A673 (cell line): ENCODE measurements around the gene P4HTM. TPM values are rescaled to one million over a fixed set of nuclear protein-coding genes. Genes with fewer than 3 reads are reported as not detected.

Experiments used
- BruUV-seq: library from RNA; stranded (reverse); fragments of 400-500 nt; replicated peaks from 2 replicates; lab custom pipeline; 2021; lab: Mats Ljungman, UMichigan
- CTCF ChIA-PET: fragments of 300-600 bp; sonication (Branson Sonifier 250); formaldehyde crosslinking; loops from one replicate; lab custom pipeline; 2022; ENCODE audit warnings: antibody characterized with exemption; lab: Charles Lee
- POLR2A ChIA-PET: fragments of 300-600 bp; sonication (Branson Sonifier 250); formaldehyde crosslinking; loops from one replicate; lab custom pipeline; 2022; ENCODE audit warnings: antibody characterized with exemption; ENCODE audit not compliant: low non-redundant PET; lab: Charles Lee
- DNase-seq: peaks from one replicate; pipeline ENCODE4 v3.0.0-alpha.2; 2015; ENCODE audit warnings: low spot score
- H3K27ac ChIP-seq: fragments of 200-600 bp; sonication (generic); 2 replicates; pipeline ENCODE4 v1.5.1; 2016; ENCODE audit warnings: mixed run types, low read depth, mild to moderate bottlenecking, mixed read lengths, antibody characterized with exemption, low read length; ENCODE audit not compliant: poor library complexity, severe bottlenecking
- H3K27me3 ChIP-seq: fragments of 200-600 bp; sonication (generic); replicated peaks from 2 replicates; pipeline ENCODE4 v1.6.1; 2017; ENCODE audit warnings: mixed run types, low read depth, mild to moderate bottlenecking, mixed read lengths, antibody characterized with exemption, low read length; ENCODE audit not compliant: insufficient read depth, poor library complexity
- H3K36me3 ChIP-seq: fragments of 200-600 bp; sonication (generic); 2 replicates; pipeline ENCODE4 v1.6.1; 2016; ENCODE audit warnings: mixed run types, mild to moderate bottlenecking, mixed read lengths, antibody characterized with exemption, low read length; ENCODE audit not compliant: insufficient read depth, poor library complexity, severe bottlenecking
- H3K4me1 ChIP-seq: fragments of 200-600 bp; sonication (generic); 2 replicates; pipeline ENCODE4 v1.6.1; 2017; ENCODE audit warnings: mixed run types, mild to moderate bottlenecking, mixed read lengths, antibody characterized with exemption, low read length; ENCODE audit not compliant: insufficient read depth, poor library complexity, severe bottlenecking
- H3K4me3 ChIP-seq: fragments of 200-600 bp; sonication (generic); 2 replicates; pipeline ENCODE4 v1.5.1; 2016; ENCODE audit warnings: low read depth, mixed run types, mild to moderate bottlenecking, mixed read lengths, low read length; ENCODE audit not compliant: poor library complexity, severe bottlenecking
- H3K9me3 ChIP-seq: fragments of 200-600 bp; sonication (generic); 2 replicates; pipeline ENCODE4 v1.6.1; 2016; ENCODE audit warnings: mixed run types, low read depth, mild to moderate bottlenecking, mixed read lengths, antibody characterized with exemption, low read length; ENCODE audit not compliant: poor library complexity, severe bottlenecking
- EZH2 ChIP-seq: fragments of 200-600 bp; sonication (generic); IDR thresholded peaks from 2 replicates; pipeline ENCODE4 v1.6.1; 2017; ENCODE audit warnings: borderline replicate concordance, low read depth, mild to moderate bottlenecking, mixed read lengths, antibody characterized with exemption, low read length; ENCODE audit not compliant: poor library complexity, severe bottlenecking
- intact Hi-C: fragments of 100-400 bp; cut with micrococcal nuclease; formaldehyde crosslinking; loops from one replicate; pipeline ENCODE4 v1.10.0; 2022; ENCODE audit not compliant: unreplicated experiment
- total RNA-seq: library from RNA; stranded (reverse); gene quantifications from 2 replicates; pipeline ENCODE4 v1.2.3, GENCODE V29; 2021
- TF ChIP-seq, protein P1 (sequence below): fragments of 300-800, 200-600 bp; sonication (generic); conservative IDR thresholded peaks from 2 replicates; pipeline ENCODE4 v1.5.1; 2017; ENCODE audit warnings: low read depth, mild to moderate bottlenecking, antibody characterized with exemption, low read length, moderate library complexity, mixed read lengths

P4HTM gene
- total RNA-seq, 1 experiment from 2014 or later: 14.9 TPM

DNA sequence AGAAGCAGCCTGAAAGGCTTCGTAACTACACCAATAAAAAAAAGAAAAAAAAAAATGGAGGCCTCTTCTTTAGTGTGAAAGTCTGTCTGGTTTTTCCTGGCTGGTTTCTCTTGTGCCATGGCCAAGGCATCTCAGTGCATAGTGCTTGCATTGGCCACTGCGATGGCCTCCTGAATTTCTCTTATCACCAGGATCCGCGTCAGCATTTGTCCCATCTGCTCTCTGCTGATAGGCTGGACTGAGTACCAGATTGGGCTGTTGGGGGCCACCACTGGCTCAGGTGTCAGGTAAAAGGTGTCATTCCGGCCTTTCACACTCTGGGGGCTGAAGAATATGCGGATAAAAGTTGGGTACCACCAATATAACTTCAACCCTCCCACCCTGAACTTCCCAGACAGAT lies 40.3 kb downstream of the P4HTM start:
- DNase-seq: no peak
- TF ChIP-seq, protein P1, sequence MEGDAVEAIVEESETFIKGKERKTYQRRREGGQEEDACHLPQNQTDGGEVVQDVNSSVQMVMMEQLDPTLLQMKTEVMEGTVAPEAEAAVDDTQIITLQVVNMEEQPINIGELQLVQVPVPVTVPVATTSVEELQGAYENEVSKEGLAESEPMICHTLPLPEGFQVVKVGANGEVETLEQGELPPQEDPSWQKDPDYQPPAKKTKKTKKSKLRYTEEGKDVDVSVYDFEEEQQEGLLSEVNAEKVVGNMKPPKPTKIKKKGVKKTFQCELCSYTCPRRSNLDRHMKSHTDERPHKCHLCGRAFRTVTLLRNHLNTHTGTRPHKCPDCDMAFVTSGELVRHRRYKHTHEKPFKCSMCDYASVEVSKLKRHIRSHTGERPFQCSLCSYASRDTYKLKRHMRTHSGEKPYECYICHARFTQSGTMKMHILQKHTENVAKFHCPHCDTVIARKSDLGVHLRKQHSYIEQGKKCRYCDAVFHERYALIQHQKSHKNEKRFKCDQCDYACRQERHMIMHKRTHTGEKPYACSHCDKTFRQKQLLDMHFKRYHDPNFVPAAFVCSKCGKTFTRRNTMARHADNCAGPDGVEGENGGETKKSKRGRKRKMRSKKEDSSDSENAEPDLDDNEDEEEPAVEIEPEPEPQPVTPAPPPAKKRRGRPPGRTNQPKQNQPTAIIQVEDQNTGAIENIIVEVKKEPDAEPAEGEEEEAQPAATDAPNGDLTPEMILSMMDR: no peak
- TF ChIP-seq EZH2: no peak
- BruUV-seq: no TSS peak
- no peaks in the 10 kb centered on the region for H3K9me3 ChIP-seq
- CTCF ChIA-PET: no interaction called here
- peaks cover 26% of the 10 kb centered on the region for H3K36me3 ChIP-seq
- H3K4me3 ChIP-seq: no peak overlapping the region
- no peaks in the 10 kb centered on the region for H3K27me3 ChIP-seq
- peaks cover 6% of the 10 kb centered on the region for H3K4me1 ChIP-seq
- intact Hi-C loops: no loop called here
- POLR2A ChIA-PET: no interaction called here
- no peak overlapping the region for H3K27ac ChIP-seq

DNA sequence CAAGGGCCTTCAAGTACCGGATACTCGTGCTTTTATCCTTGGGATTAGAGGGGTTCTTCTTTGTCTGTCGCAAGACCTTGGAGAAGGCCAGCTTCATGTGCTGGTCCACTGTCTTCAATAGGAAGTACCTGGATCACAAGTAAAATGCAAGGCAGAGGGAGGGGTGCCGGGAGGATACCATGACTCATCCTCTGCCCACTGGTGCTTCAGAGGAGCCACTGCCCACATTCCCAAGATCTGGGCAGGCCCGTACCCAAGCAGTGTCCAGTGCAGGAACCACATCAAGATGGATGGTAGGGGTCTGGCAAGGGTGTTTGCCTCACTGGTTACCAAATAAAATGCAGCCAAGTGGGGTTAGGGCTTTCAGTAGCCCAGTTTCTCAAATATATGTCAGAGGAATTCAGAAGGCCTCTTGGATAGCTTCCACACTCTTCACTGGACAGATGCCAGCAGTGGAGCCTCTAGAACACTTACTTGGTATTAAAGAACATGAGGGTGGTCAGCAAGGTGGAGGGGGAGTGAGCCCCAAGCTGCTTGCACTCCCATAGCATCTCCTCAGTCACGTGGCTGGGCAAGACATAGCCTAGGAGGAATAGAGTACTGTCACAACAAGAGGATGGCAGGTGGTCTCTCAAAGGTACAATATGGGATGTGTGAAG lies 42.7 kb downstream of the P4HTM start:
- Histone ChIP-seq H3K27me3 (no peaks in the 10 kb centered on the region), H3K27ac (no peak overlapping the region), H3K4me3 (no peak overlapping the region), H3K36me3 (peaks cover 20% of the 10 kb centered on the region), H3K9me3 (no peaks in the 10 kb centered on the region), H3K4me1 (peaks cover 2% of the 10 kb centered on the region)
- no TSS peak for BruUV-seq
- ChIA-PET CTCF (no interaction called here), POLR2A (no interaction called here)
- no peak for DNase-seq
- TF ChIP-seq, protein P1: no peak
- TF ChIP-seq EZH2: no peak
- intact Hi-C loops: no loop called here

- intact Hi-C loops: no loop called here
- Histone ChIP-seq H3K27ac (no peak overlapping the region), H3K9me3 (no peaks in the 10 kb centered on the region), H3K36me3 (peaks cover 20% of the 10 kb centered on the region), H3K4me3 (no peak overlapping the region), H3K4me1 (no peaks in the 10 kb centered on the region), H3K27me3 (no peaks in the 10 kb centered on the region)
- ChIA-PET POLR2A (no interaction called here), CTCF (no interaction called here)
- BruUV-seq: no TSS peak
- TF ChIP-seq EZH2: no peak
- TF ChIP-seq, protein P1: no peak
- no peak for DNase-seq
These were observed 44.6 kb downstream of the P4HTM start for GRCh38 chr3:49034650-49035049.
